Fibroblast of skin of right biceps (primary cell): ENCODE data around the gene MYH7.

Experiments
- DNase-seq: peaks from one replicate; pipeline ENCODE4 v3.0.0-alpha.2; 2013

The MYH7 gene

DNA sequence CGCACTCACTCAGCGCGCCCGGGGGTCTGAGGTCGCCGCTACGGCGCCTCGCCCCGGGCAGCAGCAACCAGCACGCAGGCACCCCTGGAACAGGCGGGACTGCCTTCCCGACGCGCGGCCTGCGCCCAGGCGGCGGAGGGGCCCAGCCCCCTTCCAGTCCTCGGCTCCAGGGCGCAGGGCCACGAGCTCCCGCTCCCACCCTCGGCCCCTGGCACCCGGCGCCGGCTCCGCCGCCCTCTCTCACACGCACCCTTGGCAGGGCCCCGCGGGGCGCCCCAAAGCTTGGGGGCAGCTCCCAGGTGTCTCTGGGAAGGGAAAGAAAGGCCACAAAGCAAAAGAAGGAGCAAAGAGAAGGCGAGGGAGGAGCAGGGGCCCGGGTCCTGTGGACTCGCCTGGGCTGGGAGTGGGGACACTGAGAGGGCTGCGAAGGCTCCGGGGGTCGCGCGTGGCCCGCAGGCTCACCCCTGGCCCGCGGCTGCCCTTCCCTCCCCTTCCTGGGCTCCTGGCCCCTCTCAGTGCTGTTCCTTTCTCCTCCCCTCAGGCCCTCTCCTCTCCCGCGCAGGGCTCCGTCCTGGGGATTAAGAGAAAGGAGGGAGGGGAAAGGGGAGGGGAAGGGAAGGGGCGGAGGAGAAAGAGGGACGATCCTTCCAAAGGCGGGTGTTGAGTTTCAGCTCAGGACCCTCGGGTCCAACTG is 69.6 kb downstream of the MYH7 start:
- peak; percentile 87 for DNase-seq

DNA sequence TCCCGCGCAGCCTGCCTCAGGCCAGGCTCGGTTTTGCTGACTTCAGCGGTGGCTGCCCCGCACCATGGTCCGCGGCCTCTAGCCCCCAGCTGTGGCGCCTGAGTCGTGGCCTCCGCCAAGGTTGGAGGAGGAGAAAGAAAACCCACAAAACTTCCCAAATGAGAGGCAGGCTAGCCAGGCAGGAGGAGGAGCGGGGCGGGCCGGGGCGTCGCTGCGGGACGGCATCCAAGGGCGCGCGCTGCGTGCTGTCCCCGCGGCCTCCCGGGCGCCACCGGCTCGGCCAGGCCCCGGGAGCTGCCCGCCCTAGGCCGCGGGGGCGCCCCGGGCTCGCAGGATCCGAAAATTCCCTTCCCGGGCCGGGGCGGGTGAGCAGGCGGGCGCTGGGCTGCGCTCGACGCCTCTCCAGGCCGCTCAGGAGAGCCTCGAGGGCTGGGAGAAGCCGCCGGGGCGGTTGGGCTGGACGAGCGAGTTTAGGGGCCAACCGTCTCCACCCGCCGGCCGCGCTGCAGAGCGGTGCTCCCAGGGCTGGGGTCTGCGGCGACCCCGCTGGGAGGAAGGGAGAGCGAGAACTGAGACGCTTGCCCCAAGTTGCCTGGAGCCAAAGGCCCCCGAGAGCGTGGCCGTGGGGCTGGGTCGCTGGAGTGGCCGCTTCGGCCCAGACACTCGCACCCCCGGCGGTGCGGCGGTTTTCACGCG is 70.3 kb downstream of the MYH7 start, which contains the start of gene EFS:
TSS of gene EFS (minus strand) at position 137 of the 696 bp plus-strand sequence. CDS start 147 bp downstream, outside the sequence.
- peak; percentile 56 for DNase-seq

DNA sequence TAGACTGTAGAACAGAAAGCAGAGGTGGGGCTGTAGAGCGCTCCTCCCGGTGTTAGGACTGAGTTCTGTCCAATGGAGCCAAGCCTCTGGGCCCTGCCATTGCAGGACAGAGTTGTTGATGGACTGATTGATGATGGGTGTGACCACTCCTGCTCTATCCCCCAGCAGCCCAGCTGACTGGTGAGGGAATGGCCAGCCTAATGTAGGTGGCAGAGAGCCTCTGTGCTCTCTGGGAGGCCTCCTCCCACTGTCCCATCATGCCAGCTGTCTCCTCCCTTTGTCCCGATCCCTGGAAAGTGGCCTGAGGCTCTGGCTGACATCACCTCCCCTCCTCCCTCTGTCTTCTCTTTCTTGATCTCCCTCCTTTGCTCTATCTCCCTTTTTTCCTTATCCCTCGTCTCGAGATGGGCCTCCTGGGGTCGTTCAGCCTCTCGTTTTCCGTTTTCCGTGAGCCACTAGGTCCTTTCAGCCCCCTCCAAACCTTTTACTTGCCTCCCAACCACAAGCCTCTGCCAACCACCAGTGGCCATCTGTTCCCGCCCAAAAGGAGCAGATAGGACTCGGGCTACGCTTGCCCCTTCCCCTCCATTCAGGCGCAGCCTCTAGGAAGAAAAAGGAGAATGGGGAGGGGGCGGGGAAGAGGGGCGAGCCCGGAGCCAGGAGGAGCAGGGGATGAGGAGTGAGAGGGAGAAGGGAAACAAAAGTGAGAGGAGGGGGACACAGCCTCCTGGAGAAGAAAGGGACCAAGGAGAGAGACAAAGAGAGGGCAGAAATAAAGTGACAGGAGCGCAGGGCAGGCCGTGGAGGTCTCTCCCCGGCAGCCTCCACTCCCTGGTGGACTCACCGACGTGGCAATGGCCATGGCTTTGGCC is 71.1 kb downstream of the MYH7 start:
- DNase-seq, result peak; percentile 56
